Choroid plexus epithelial cell (primary cell): ENCODE results near the gene B3GNT3.

Source experiments
- DNase-seq: peaks from one replicate; pipeline ENCODE4 v3.0.0-alpha.2; 2010; ENCODE audit warnings: low read depth
- H3K4me3 ChIP-seq: 2 replicates; pipeline ENCODE4 v1.5.1; 2011; ENCODE audit warnings: low read depth, mild to moderate bottlenecking, control low read depth, low read length, moderate library complexity
- TF ChIP-seq, protein P1 (sequence below): conservative IDR thresholded peaks from 2 replicates; pipeline ENCODE4 v1.5.1; 2011; ENCODE audit warnings: low read depth, mild to moderate bottlenecking, control low read depth, inconsistent platforms, low read length, moderate library complexity

The B3GNT3 gene

DNA sequence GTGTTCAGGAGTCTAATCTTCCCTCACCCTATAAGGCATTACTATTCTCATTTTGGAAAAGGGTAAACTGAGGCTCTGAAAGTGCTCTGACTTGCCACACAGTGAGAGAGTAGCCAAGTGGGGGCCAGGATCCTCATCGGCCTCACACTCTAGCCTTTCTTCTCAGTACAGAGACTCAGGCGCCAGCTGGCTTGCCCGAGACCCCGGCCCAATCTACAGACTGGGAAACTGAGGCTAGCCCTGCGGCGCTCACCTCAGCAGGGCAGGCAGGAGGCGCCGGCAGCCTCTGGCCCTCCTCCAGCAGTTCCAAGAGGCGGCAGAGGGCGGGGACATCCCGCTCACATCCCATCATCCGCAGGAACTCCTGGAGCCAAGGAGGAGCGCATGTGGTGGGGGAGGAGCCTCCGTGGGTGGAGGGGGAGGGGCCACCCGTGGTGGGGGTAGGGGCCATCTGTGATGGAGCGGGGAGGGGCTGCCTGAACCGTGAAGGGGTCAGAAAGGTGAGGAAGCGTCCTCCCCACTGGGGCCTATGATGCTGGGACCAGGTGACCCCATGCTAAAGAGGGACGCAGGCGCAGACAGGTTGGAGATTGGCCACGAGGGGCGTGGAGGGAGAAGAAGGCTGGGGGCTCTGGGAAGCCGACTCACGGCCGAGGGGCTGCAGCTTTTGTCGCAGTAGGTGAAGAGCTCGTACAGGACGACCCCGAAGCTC is 35.1 kb downstream of the B3GNT3 start:
- H3K4me3 ChIP-seq, result peak overlapping the region; percentile 31
- DNase-seq, result peak; percentile 33
- TF ChIP-seq, protein P1, sequence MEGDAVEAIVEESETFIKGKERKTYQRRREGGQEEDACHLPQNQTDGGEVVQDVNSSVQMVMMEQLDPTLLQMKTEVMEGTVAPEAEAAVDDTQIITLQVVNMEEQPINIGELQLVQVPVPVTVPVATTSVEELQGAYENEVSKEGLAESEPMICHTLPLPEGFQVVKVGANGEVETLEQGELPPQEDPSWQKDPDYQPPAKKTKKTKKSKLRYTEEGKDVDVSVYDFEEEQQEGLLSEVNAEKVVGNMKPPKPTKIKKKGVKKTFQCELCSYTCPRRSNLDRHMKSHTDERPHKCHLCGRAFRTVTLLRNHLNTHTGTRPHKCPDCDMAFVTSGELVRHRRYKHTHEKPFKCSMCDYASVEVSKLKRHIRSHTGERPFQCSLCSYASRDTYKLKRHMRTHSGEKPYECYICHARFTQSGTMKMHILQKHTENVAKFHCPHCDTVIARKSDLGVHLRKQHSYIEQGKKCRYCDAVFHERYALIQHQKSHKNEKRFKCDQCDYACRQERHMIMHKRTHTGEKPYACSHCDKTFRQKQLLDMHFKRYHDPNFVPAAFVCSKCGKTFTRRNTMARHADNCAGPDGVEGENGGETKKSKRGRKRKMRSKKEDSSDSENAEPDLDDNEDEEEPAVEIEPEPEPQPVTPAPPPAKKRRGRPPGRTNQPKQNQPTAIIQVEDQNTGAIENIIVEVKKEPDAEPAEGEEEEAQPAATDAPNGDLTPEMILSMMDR, result no peak

GRCh38 chr19:17830567-17831418 is 35.9 kb downstream of the B3GNT3 start:
- peak overlapping the region; percentile 31 for H3K4me3 ChIP-seq
- TF ChIP-seq, protein P1, result no peak
- DNase-seq, result peak; percentile 84

- no peak overlapping the region for H3K4me3 ChIP-seq
These were observed 36.5 kb downstream of the B3GNT3 start for GRCh38 chr19:17831419-17831888.

GRCh38 chr19:17832443-17833208 is 37.7 kb downstream of the B3GNT3 start:
- no peak for DNase-seq
- no peak overlapping the region for H3K4me3 ChIP-seq
- TF ChIP-seq, protein P1, result no peak

More at GRCh38 chr19:17831419-17831888, 36.5 kb downstream of the B3GNT3 start:
- no peak for DNase-seq
- TF ChIP-seq, protein P1, result no peak

GRCh38 chr19:17834350-17835181 is 39.6 kb downstream of the B3GNT3 start:
- DNase-seq, result no peak
- H3K4me3 ChIP-seq, result no peak overlapping the region
- TF ChIP-seq, protein P1, result peak; percentile 30
